GM12874 (cell line): ENCODE data around the gene NMB.

ENCODE experiments used
- TF ChIP-seq, protein P1 (sequence below): IDR thresholded peaks from 2 replicates; pipeline ENCODE4 v1.5.1; 2011; ENCODE audit warnings: low read depth, mild to moderate bottlenecking, control low read depth, low read length, moderate library complexity; ENCODE audit not compliant: insufficient read depth

NMB gene

DNA sequence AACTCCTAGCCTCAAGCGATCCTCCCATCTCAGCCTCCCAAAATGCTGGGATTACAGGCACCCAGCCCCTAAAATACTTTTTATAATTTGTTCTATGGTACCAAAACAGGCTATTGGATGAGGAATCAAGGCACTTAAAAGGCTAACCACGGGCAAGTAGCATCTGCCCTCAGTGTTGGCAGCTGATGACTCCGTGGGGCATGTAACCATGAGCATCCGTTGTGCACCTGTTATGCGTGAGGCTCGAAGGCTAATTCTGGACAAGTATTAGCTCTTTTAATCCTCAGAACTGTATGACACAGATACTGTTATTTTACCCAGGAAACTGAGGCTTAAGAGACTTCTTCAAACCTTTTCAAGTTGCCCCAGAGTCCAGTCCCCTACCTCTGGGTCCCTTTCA lies 14.2 kb downstream of the NMB start:
- TF ChIP-seq, protein P1, sequence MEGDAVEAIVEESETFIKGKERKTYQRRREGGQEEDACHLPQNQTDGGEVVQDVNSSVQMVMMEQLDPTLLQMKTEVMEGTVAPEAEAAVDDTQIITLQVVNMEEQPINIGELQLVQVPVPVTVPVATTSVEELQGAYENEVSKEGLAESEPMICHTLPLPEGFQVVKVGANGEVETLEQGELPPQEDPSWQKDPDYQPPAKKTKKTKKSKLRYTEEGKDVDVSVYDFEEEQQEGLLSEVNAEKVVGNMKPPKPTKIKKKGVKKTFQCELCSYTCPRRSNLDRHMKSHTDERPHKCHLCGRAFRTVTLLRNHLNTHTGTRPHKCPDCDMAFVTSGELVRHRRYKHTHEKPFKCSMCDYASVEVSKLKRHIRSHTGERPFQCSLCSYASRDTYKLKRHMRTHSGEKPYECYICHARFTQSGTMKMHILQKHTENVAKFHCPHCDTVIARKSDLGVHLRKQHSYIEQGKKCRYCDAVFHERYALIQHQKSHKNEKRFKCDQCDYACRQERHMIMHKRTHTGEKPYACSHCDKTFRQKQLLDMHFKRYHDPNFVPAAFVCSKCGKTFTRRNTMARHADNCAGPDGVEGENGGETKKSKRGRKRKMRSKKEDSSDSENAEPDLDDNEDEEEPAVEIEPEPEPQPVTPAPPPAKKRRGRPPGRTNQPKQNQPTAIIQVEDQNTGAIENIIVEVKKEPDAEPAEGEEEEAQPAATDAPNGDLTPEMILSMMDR = no peak

DNA sequence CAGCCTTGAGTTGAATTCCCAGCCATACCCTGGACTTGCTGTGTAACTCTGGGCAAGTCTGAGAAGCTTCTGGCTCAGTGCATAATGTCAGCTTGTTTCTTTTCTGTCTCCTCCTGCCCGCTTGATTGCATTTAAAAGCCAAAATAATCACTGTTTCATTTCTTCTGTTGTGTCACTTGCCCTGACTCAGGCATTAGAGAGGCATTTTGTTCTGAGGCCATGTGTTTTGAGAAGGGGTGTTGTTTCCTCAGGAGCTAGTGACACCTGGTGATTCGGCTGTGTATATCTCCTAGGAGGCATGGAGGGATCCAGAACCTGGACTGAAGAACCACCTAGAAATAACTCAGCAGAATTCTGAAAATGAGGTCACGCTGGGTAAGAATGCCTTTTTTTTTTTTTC lies 19.9 kb downstream of the NMB start:
- TF ChIP-seq, protein P1 = no peak

DNA sequence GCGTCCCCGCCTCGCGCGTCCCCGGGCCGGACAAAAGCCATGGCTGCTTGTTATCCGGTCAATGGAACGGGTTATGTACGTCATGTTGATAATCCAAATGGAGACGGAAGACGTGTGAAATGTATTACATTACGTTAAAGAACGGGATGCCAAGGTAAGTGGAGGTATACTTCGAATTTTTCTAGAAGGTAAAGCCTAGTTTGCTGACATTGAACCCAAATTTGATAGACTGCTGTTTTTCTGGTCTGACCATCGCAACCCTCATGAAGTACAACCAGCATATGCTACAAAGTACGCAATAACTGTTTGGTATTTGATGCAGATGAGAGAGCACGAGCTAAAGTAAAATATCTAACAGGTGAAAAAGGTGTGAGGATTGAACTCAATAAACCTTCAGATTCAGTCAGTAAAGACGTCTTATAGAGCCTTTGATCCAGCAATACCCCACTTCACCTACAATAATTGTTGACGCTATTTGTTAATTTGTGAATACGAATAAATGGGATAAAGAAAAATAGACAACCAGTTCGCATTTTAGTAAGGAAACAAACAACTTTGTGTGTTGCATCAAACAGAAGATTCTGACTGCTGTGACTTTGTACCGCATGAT lies 23.7 kb downstream of the NMB start:
- TF ChIP-seq, protein P1 = no peak

- TF ChIP-seq, protein P1 = no peak
Observed at GRCh38 chr15:84633311-84634227, 24.4 kb downstream of the NMB start.

DNA sequence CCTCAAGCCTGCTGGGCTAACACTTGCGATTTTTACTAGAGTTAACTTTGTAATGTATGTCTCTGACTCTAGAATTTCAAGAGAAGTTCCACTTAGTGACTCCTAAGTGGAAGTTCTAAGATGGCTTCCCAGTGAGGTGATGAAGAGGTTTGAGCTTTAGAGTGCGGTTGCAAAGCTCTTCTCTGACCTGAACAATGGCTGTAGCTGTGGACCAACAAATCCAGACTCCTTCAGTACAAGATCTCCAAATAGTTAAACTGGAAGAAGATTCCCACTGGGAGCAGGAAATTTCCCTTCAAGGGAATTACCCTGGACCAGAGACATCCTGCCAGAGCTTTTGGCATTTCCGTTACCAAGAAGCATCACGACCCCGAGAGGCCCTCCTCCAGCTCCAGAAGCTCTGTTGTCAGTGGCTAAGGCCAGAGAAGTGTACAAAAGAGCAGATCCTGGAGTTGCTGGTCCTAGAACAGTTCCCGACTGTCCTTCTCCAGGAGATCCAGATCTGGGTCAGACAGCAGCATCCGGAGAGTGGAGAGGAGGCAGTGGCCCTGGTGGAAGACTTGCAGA lies 26.2 kb downstream of the NMB start:
- TF ChIP-seq, protein P1 = no peak

DNA sequence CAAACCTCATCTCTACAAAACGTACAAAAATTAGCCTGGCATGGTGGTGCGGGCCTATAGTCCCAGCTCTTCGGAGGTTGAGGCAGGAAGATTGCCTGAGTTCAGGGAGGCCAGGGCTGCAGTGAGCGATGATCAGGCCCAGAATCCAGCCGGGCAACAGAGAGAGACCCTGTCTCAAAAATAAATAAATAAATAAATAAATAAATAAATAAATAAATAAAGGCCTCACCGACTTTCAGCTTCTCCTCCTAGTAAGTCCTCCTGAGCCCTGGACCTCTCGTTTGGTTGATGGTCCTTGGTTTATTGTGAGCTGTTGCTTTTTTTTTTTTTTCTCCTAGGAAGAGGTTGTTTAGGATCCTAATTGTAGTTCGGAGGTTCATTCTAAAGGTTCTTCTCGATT lies 29.0 kb downstream of the NMB start:
- TF ChIP-seq, protein P1 = no peak

- TF ChIP-seq, protein P1 = no peak
Observed at GRCh38 chr15:84625123-84625522, 32.9 kb downstream of the NMB start.
